Ecto neural progenitor cell (in vitro differentiated cells): ENCODE measurements around the gene GLIS1.

Experiments
- DNase-seq: peaks from one replicate; pipeline ENCODE4 v3.0.0-alpha.2; 2018; ENCODE audit warnings: low spot score

GLIS1 gene

DNA sequence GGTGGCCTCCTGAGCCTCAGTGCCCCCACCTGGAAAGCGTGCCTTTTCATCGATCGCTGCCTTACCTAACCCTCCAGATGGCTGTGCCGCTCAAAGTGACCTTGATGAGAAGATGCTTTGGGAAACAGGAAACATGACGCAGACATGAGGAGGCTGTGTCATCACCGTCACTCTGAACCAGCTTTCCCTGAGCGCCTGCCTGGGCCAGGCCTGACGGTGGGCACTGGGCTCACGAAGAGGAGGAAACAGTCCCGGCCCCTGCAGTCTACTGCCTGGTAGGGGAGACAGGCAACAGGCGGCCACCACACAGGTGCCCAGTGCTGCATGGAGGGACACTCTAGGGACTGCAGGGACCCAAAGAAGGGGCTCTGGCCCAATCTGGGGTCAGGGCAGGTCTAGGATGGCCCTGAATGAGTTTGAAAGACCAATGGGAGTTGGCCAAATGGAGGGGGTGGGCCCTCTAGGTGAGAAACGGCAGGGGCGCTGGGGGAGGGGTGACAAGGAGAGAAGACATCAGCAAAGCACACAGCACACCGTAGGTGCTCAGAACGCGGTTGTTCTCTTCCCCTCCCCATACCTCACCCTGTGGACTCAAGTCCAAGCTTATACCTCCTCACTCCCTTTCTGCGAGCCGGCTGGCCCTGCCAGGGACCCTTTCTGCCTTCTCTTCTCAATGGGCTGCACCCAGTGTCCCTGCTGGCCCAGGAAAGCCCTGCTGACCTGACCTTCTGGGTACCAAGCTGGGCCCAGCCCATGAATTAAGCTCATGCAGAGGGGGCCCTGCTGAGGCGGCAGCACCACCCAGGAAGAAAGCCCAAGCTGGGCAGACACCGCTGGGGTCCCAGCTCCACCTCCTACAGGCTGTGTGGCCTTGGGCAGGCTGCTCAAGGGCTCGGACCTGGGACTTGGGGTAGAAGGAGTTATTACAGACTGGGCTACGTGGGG is 44.9 kb downstream of the GLIS1 start:
- DNase-seq, result no peak

DNA sequence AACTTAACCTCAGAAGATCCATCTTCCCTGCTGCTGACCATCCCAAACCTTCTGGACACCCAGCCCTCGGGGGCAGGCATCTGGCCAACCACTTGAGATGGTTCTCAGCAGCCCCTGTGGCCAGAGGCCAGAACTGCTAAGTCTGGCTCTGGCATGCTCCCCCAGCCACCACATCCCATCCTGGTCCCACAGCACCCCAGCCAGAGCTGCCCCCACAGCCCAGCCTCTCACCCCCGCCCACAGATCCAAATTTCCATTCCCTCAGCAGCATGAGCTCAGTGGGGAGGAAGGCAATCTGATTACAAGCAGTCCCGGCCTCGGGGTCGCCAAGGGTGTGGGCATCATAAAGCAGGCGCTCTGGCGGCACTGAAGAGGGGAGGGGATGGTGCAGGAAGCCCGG is 45.6 kb downstream of the GLIS1 start:
- DNase-seq, result no peak

DNA sequence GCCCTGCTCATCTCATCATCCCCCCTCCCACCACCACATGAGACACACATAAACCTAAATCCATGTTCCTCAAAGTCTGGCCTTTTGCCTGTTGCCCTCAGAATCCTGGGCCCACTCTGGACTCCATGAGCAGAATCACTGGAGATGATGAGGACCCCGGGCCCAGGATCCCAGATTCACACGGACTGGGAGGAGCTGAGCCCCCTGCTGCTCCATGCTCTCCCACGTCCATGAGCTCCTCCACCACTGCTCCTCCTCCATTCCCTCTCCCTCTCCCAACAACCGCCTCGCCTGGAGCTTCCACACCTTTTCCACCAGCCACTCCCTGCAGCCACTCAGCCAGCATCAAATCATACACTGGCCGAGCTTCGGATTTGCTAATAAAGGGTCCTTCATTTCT is 47.6 kb downstream of the GLIS1 start:
- DNase-seq, result no peak

DNA sequence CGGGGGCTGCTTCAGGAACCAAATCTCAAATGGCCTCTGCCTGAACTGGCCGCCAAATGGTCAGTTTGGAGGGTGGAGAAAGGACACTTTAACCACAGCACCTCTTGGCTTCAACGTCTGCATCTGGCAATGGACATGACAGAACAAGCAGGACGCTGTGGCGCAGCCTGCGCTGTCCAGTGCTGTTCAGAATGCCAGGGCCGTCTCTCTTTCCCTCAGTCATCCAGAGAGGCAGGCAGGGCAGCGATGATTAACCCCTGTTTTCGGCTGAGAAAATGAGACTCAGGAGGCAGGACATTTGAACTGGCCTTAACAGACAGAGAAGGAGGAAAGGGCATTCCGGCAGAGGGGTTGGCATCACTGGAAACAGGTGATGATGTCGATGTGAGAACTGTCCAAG is 48.6 kb downstream of the GLIS1 start:
- no peak for DNase-seq

DNA sequence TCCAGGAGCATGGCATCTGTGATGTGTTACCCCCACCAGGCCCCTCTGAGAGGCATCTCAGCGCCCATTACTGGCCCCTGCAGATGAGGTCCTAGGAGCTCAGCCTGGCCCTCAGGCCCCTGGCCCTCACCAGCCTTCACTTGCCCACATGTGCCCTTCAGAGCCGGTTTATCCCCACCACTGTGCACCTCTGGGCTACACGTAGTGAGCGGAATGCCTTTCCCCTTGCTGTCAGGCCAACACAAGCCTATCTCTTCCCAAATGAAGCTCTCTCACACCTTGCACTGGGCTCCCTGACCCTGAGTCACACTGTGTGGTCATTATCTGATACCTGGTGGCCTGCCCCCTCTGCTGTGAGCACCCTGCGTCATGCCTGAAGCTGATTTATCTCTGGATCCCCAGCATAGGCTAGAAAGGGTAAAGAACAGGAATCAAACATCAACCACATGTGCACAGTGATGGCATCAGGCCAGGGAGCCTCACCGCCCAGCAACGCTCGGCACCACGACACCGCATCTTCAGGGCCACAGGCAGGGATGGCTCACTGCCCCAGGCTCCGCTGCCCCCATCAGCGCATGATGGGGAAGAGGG is 49.1 kb downstream of the GLIS1 start:
- DNase-seq, result no peak

DNA sequence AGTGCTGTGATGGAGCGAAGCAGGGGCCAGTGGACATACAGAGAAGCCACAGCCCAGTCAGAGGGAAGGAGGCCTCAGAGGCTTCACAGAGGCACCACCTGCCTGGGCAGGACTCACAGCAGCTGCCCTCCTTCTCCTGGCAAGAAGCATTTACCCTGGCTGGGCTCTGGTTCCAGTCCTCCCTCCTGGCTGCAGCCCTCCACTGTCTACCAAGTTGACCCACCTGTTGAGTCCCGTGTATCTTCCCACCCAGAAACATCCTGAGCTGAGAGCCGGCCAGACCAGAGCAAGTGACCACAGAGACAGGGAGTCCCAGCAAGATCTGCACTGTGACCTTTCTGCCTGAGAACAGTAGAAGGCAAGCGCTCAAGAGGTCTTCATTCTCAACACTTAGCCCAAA is 49.7 kb downstream of the GLIS1 start:
- DNase-seq, result no peak

DNA sequence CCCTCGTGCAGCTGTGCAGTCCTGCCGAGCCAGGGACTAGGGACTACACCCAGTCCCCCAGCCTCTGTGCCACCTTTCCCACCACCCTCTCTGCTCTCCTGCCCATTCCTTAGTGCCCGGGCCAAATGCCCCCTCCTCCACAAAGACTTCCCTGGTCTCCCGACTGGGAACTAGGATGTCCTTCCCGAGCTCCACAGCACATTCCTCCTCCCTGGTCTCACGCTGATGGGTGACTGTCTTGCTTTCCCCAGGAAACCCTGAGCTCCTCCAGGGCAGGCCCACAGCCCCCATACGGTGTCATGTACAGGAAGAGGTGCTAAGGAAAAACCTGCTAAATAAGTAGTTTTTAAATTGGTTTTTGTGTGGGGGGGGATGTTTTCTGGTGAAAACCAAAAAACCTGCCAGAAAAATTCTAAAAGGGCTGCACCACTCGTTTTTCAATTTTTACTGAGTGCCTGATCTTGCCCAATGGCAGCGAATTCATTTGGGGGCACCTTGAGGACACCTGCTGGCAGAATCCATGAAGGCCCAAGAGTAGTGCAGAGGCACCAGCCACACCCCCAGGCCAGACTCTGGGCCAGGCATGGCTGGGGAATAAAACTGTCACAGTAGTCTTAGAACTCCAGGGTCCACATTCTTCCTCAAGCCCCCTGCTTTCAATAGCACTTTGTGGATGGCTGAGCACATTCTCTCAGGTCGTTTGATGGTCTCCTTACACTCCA is 50.4 kb downstream of the GLIS1 start:
- DNase-seq, result no peak

DNA sequence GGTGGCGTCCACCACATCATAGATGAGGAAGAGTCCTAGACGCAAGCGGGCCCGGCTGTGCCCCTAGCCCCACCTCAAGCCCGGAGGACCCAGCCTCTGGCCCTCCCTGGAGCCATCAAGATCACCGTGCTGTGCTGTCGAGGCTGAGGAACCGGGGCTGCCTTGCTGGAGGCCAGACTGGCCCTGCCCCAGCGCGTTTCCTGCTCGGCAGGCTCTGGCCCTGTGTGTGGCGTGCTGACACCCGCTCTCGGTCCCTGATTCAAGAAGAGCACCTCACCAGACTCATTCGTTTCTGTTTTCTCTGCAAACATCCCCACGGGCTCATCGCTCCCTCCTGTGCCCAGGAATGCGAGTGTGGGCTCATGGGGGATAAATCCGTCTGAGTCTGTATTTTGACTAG is 51.1 kb downstream of the GLIS1 start:
- DNase-seq, result no peak

DNA sequence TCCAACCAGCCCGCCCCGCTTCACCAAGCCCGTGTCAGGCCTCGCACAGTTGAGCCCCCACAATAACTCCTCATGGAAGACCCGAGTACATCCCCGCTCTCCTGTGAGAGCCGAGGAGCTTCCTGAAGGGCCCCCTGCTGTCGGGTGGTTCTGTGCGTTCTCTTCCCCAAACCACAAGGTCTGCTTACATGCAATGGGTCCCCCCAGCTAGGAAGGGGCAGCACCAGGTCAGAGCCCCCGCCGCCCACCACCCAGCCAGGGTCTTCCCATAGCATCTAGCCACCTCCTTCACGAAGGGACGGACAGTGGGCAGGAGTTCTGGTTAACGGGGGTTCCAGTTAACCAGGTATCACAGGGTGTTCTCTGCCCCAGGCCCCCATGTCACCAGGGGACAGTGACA is 51.5 kb downstream of the GLIS1 start:
- DNase-seq, result no peak

DNA sequence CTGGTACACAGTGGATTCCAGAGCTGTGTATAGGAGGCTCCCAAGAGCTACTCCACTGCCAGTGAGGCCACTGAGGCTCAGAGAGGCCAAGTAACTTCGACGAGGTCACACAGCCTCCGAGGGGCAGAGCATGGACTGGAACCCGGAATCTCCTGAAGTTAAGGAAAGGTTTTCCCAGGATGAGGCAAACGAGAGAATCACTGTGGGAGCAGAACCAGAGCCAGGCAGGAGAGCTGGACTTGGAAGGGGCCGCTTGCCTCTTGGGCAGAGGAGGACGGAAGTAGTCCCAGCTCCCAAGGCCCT is 52.0 kb downstream of the GLIS1 start:
- DNase-seq, result no peak

DNA sequence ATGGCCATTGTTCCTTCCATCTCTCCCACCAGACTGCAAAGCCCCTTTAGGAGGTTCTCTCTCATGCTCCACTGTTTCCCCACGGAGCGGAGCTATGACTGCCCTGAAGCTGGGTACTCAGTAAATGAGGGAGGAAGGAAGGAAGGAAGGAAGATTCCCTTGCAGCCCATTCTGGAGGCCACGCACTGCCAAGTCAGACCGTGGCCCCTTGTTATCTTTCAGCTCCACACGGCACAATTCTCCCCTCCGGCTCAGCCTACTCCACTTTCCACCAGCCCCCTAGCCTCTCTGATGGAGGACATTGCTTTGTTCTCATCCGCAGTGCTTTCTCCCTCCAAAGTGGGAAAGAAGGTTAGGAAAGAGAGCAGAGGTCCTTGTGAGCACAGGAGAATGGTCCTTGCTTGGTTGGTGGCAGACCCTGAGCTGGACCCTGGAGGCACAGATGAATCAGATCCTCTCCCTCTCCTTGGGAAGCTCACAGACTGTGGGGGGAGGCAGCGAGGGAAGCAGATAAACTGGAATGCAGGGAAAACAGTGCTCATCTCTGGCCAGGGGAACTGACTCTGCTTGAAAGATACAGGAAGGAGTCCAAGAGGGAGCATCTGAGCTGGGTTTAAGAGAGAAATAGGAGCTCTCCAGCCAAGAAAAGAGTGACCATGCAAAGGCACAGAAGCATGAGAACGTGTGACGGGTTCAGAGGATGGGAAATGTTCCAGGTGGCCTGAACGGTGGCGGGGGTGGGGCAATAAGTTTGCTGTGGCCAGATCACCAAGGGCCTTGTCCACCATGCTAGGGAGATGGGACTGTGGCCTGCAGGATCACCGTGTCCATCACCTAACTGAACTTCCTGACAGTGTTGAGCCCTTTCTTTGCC is 52.6 kb downstream of the GLIS1 start:
- DNase-seq, result no peak

DNA sequence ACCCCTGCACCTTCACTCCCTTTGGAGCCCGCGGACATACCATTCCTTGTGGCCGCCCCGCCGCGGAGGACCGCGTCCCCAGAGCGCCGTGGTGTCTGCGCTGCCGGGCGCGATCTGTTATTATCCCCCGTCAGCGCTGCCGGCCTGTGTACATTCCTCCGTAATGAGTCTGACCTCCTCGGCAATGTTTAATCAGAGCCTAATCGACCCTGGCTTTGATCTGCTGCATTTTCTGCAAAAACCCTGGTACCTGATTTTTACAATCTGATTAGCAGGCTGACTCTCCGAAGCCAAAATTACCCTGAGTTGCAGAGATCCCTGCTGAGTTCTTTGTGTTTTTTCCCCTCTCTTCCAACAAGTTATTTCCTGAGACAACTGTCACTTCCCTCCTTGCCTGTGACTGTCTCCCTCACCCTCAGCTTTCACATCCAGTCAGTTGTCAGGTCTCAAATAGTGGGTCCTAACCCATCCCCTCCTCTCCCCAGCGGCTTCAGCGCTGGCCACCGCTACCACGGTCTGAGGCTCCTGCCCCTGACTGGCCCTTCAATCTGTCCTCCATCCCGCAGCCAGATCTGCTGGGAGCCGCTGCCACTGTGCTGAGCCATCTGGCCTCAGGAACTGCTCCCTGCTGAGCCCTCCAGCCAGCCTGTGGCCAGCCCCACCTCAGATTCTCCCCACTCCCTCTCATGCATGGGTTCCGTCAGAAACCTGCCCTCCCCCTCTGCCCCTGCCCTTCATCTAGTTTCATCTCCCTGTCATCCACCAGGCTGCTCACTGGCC is 53.5 kb downstream of the GLIS1 start:
- no peak for DNase-seq

DNA sequence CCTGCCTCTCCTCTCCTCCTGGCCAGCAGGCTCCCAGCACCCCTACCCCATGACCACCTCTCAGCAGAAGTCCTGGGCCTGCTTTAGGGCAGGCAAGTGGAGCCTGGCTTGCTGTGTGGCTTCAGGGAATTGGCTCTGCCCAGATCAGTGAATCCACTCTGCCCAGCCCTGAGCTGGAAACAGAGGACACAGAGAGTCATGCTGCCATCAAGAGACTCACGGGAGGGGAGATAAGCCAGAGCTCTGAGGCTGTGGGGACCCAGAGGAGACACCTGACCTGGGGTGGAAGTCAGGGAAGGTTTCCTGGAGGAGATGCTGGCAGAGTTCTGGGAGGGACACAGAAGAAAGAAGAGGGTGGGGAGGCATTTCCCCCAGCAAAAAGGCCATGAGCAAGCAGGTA is 54.2 kb downstream of the GLIS1 start:
- no peak for DNase-seq

DNA sequence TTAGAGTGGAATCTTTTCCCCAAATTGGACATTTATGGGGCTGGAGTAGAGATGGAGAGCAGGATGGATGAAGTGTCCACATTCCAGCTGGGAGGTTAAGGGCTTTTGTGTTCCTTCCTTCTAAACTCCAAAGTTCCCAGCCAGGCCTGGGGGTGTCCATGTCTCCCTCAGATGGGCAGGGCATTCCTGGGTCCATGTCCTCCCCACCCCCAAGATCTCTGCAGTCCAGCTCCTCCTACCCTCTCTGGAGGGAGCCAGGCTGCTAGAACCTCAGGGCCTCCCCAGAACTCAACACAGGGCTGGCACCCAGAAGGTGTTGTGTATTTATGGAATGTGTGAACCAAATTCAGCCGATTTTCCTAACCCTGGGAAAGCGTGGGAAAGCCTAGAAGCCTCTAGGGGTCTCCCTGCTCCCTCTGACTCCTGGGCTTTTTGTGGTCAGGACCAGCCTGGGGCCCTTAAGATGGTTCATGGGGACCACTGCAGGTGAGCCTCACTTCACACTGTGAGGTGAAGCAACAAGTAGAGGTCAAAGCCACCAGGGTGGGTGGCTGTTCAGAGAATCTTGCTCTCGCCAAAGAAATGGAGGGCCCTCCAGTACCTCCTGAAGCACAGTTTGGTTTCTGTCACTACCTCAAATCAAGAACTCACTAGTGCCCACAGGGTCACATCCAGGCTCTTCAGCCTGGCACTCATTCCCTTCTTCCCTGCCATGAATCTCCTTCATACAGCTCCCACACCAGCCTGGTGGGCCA is 54.8 kb downstream of the GLIS1 start:
- no peak for DNase-seq

DNA sequence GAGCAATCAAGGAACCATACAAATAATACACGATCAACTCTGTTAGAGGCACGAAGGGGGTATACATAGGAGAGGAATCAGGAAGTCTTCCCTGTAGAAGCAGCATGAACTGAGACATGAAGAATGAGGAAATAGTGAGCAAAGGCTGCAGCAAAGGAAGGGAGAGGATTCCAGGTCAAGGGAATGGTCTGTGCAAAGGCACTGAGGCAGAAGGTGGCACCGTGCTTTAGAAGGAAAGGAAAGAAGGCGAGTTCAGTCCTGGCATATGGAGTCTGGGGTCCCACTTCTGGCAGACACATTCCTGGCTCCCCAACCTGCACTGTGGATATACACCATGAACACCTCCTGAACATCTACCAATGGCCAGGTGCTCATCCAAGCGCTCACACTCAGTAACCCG is 56.1 kb downstream of the GLIS1 start:
- no peak for DNase-seq

DNA sequence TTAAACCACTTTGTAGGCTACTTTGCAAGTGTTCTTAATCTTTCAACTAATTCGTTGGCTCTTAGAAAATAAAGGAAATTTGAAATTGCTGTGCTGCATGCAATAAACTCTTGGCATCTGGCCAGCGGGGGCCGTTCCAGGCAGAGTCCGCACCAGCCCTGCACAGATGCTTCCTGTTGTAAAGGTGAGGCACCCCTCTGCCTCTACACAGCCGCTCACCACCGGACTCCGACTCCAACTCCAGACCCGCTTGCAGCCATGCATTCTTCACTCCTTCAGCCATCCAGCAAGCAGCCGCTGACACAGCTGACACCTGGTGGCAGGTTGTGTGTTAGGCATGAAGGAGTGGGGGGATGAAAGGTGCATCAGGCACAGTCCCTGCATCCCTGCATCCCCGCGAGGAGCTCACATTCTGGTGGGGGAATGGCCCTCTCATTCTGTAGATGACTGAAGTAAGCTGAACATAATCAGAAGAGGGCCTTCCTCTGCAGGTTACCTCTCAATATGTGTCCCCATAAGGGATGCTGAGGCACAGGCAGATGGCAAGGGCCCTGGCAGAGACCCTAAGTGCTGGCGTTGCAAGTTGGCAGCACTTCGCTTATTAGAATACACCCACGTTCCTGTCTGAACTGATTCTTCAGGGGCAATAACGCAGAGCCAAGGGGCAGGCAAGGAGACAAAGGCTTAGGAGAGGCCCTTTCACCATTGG is 56.8 kb downstream of the GLIS1 start:
- peak; percentile 75 for DNase-seq

DNA sequence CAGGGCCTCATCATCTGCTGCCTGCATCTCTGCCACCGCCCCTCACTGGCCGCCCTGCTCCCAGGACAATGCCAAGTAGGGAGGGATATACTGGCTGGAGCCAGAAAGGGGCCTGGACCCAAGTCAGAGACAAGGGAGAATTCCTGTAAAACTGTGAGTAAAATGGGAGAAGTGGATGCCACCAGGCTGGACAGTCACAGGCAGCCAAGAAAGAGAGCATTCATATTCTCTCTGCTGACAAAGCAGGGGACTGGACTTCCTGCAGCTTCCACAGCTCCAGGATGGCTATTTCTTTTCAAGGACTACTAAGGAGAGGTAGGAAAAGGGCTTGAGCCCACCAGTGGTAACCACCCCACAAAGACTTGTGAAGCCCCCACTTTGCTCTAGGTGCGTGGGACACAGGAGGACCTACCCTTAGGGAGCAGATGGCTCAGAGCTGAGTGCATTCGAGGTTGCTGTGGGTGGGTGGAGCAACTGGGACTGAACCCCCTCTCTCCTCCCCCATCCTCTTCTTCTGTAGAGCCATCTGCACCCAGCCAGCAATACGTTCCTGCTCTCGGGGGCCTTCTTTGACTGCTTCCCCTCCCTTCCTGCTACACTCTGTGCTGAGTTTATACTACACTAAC is 57.5 kb downstream of the GLIS1 start:
- DNase-seq, result no peak

DNA sequence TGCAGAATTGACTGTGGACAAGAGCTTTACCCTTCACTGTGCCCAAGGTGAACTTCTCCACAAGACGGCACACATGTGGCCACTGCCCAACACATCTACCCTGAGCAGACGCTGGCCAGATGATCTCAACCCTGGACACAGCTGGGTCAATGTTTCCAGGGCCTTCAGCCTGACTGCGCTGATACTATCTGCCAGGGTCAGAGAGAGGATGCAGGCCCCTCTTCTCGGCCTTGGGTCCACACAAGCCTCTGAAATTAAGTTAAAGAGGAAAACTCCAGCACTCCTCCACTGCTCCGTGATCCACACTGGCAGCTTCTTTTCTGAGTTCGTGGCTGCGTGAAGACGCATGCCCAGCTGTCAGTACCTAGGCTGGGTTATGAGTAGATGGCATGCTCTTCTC is 58.1 kb downstream of the GLIS1 start:
- DNase-seq, result no peak

DNA sequence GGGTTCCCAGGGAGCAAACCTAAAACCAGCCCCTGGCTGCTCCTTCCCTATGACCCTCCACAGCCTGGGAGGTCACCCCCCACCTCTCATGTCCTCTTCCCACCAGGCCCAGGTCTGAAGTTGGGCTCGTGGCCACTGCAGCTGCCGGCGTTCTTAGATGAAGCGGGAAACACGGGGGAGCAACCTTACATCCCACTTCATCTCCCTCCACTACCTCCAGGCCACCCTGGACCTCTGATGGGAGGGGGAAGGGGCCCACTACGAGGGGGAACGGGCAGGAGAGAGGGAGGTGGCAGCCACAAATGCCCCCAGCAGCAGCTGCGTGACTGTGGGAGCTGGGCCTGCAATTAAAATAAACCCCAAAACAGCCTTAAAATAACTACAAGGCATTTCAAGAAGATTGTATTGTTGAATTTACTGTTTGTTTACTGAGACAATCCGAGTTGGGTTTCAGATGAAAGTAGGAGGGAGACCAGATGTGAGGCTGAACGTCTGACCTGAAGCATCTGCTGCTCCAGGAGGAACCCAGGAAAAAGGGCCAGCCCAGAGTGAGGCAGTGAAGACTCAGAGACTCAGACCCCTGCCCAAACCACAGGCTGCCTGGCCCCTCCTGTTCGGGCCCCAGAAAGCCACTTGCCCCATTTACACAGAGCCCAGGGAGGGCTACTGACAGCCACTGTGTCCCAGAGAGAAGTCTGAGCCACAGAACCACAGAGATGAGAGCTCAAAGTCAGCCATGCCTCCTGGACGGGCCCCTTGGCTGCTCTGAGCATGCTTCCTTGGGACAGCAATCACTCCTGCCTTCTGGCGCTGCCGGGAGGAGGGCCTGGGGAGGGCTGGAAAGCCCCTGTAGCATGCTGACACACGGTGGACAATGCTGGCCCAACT is 59.8 kb downstream of the GLIS1 start:
- no peak for DNase-seq
